Measurements from ENCODE around the gene SLIT3. TPM values are rescaled to one million over a fixed set of nuclear protein-coding genes. Genes with fewer than 3 reads are reported as not detected.
"Not testable (repeated sequence)": the region's sequence is repeated elsewhere in the genome, so short reads cannot be mapped to it uniquely, and the experiment has no call there.

The SLIT3 gene
- total RNA-seq, 1 experiment from 2014 or later = 2.0 TPM

DNA sequence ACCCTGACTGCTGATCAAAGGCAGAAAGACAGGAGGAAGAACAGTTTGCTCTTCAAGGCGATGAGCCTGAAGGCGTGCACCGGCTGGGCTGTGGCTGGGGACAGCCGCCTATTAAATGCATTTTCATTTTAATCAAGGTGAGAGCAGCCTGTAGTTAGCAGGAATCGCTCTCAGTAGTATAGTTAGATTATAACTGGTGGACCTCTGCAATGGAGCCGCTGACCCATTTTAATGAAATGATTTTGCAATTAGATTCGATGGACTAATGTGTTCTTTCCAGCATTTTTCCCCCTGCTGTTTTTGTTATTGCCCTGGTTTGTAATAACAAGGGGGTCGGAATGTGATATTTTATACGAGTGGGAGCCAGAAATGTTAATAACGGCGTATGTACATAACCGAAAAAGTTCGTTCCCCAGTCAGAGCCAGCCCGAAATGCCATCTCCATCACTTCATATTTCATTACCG, 535.8 kb downstream of the SLIT3 start:
- Histone ChIP-seq H3K4me3 (no peak overlapping the region), H3K27me3 (no peaks in the 10 kb centered on the region), H3K4me1 (peaks cover 11% of the 10 kb centered on the region), H3K27ac (no peak overlapping the region), H3K9me3 (replicated peaks) (no peaks in the 10 kb centered on the region), H3K36me3 (no peaks in the 10 kb centered on the region)
- no peak for DNase-seq

- peak; percentile 26 to 41 for DNase-seq
- Histone ChIP-seq H3K27me3 (no peaks in the 10 kb centered on the region), H3K9me3 (replicated peaks) (no peaks in the 10 kb centered on the region), H3K4me3 (no peak overlapping the region), H3K4me1 (peaks cover 4% of the 10 kb centered on the region; the same call in 1 of the 2 replicates), H3K27ac (no peak overlapping the region), H3K36me3 (no peaks in the 10 kb centered on the region)
Measured at GRCh38 chr5:168756453-168757391, 544.2 kb downstream of the SLIT3 start.

GRCh38 chr5:168755548-168756093, 545.3 kb downstream of the SLIT3 start:
- no peak for DNase-seq
- peaks cover 4% of the 10 kb centered on the region; the same call in 1 of the 2 replicates for H3K4me1 ChIP-seq

DNA sequence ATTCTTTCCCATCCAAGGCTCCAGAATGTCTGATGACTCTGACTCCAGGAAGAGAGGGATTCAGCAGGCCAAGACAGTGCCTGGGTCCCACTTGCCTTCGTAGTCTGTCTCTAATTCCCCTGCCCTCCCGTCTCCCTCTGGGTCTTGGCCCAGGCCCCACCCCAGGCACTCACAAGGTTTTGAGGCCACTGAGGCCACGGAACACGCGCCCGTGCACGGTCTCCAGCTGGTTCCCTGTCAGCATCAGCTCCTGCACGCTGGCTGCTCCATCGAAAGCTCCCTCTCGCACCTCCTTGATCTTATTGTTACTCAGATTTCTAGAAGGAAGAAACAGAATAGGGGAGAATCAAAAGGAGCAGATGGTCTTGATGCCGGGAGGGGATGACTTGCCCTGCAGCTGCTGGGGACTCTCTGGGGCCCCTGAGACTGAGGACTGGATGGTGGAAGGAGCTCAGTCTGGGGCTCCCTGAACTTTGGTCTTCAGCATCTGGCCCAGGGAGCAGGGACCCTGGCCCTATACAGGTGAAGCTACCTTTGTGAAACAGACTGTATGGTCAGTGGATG, 547.2 kb downstream of the SLIT3 start:
- no peak overlapping the region for H3K27ac ChIP-seq
- no peaks in the 10 kb centered on the region for H3K27me3 ChIP-seq
- no peaks in the 10 kb centered on the region for H3K36me3 ChIP-seq
- no peaks in the 10 kb centered on the region for H3K9me3 ChIP-seq (replicated peaks)
- no peak for DNase-seq
- peaks cover 4% of the 10 kb centered on the region; the same call in 1 of the 2 replicates for H3K4me1 ChIP-seq
- H3K4me3 ChIP-seq = no peak overlapping the region

More at GRCh38 chr5:168755548-168756093, 545.3 kb downstream of the SLIT3 start:
- no peaks in the 10 kb centered on the region for H3K27me3 ChIP-seq
- H3K27ac ChIP-seq = no peak overlapping the region
- H3K9me3 ChIP-seq (replicated peaks) = no peaks in the 10 kb centered on the region
- no peak overlapping the region for H3K4me3 ChIP-seq
- no peaks in the 10 kb centered on the region for H3K36me3 ChIP-seq

- Histone ChIP-seq H3K4me3 (no peak overlapping the region), H3K27ac (no peak overlapping the region), H3K4me1 (peaks cover 4% of the 10 kb centered on the region; the same call in 1 of the 2 replicates), H3K9me3 (replicated peaks) (no peaks in the 10 kb centered on the region), H3K36me3 (no peaks in the 10 kb centered on the region), H3K27me3 (no peaks in the 10 kb centered on the region)
- no peak for DNase-seq
Measured at GRCh38 chr5:168752416-168753190, 548.3 kb downstream of the SLIT3 start.

- no peak overlapping the region for H3K27ac ChIP-seq
- no peak overlapping the region for H3K4me3 ChIP-seq
- H3K27me3 ChIP-seq = no peaks in the 10 kb centered on the region
- no peaks in the 10 kb centered on the region for H3K36me3 ChIP-seq
- H3K9me3 ChIP-seq (replicated peaks) = no peaks in the 10 kb centered on the region
- no peak for DNase-seq
- peaks cover 4% of the 10 kb centered on the region; the same call in 1 of the 2 replicates for H3K4me1 ChIP-seq
Measured at GRCh38 chr5:168752012-168752411, 548.9 kb downstream of the SLIT3 start.

DNA sequence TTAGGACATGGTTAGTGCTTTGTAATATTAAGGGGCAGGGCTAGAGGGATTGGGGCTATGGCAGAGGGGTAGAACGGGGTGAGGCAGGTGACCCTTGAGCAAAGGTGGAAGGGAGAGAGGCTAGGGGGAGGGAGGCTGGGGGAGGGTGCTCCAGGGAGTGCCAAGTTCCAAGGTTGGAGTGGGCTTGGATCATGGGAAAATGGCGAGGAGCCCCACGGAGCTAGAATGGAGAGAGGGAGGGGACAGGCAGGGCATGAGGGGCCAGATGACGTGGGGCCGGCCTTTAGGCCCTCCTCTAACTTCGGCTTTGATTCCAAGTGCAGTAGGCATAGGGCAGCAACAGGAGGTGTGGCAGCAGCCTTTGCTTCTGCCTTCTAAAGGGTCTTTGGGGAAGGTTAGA, 550.0 kb downstream of the SLIT3 start:
- H3K27ac ChIP-seq = no peak overlapping the region
- H3K4me1 ChIP-seq = no peaks in the 10 kb centered on the region
- no peaks in the 10 kb centered on the region for H3K9me3 ChIP-seq (replicated peaks)
- no peak overlapping the region for H3K4me3 ChIP-seq
- no peaks in the 10 kb centered on the region for H3K27me3 ChIP-seq
- no peaks in the 10 kb centered on the region for H3K36me3 ChIP-seq
- no peak for DNase-seq

DNA sequence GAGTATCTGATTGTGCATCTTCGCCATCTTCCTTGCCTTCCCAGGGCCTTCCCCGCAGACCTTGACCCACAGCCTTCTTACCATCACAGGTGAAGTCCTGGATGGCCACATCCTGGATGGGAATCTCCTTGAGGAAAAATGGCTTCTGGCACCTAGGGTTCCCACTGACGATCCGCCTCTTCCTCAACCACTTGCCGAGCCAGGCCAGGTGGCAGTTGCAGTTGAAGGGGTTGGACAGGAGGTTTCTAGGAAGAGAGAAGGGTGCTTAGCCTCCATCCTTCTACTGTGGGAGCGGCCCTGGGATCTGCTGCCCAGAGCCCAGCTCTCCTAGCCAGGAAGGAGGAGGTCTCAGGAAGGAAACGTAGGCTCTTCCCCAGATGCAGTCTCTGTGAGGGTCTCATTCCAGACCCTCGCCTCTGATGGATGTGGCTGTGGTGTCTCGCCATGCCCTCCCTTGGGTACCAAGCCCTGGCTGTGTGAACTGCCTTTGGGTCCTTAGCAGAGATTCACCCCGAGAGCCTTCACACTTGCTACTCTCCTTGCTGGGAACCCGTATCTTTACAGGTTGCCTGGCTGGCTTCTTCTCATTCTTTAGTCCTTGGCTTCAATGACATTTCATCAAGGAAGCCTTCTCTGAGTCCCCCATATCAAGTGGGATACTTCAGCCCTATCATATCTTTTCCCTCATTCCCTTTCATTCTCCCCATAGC, 551.4 kb downstream of the SLIT3 start:
- no peaks in the 10 kb centered on the region for H3K9me3 ChIP-seq (replicated peaks)
- no peaks in the 10 kb centered on the region for H3K4me1 ChIP-seq
- no peaks in the 10 kb centered on the region for H3K27me3 ChIP-seq
- no peaks in the 10 kb centered on the region for H3K36me3 ChIP-seq
- no peak overlapping the region for H3K27ac ChIP-seq
- no peak for DNase-seq
- no peak overlapping the region for H3K4me3 ChIP-seq

GRCh38 chr5:168747987-168748777, 552.8 kb downstream of the SLIT3 start:
- Histone ChIP-seq H3K4me3 (no peak overlapping the region), H3K27me3 (no peaks in the 10 kb centered on the region), H3K36me3 (no peaks in the 10 kb centered on the region), H3K9me3 (replicated peaks) (no peaks in the 10 kb centered on the region), H3K27ac (no peak overlapping the region), H3K4me1 (no peaks in the 10 kb centered on the region)
- DNase-seq = peak; percentile 56 to 76

- Histone ChIP-seq H3K27ac (no peak overlapping the region), H3K27me3 (no peaks in the 10 kb centered on the region), H3K4me1 (no peaks in the 10 kb centered on the region), H3K9me3 (replicated peaks) (no peaks in the 10 kb centered on the region), H3K4me3 (no peak overlapping the region), H3K36me3 (no peaks in the 10 kb centered on the region)
- DNase-seq = no peak
Measured at GRCh38 chr5:168746893-168747640, 553.9 kb downstream of the SLIT3 start.

- H3K27ac ChIP-seq; DNase-seq; H3K9me3 ChIP-seq (replicated peaks); H3K36me3 ChIP-seq; H3K4me1 ChIP-seq; H3K27me3 ChIP-seq; H3K4me3 ChIP-seq: not testable (repeated sequence)
Measured at GRCh38 chr5:168746126-168746892, 554.6 kb downstream of the SLIT3 start.

DNA sequence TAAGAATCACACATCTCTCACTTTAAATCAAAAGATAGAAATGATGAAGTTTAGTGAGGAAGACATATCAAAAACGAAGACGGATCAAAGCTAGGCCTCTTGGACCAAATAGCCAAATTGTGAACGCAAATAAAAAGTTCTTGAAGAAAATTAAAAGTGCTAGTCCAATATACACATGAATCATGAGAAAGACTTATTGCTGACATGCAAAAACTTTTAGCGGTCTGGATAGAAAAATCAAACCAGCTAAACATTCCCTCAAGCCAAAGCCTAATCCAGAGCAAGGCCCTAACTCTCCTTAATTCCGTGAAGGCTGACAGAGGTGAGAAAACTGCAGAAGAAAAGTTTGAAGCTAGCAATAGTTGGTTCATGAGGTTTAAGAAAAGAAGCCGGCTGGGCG, 557.3 kb downstream of the SLIT3 start:
- H3K27me3 ChIP-seq = no peaks in the 10 kb centered on the region
- H3K9me3 ChIP-seq (replicated peaks) = no peaks in the 10 kb centered on the region
- no peak overlapping the region for H3K4me3 ChIP-seq
- no peak for DNase-seq
- H3K27ac ChIP-seq = no peak overlapping the region
- H3K4me1 ChIP-seq = no peaks in the 10 kb centered on the region
- no peaks in the 10 kb centered on the region for H3K36me3 ChIP-seq
